GM21825 (cell line): ENCODE measurements around the gene LATS1.
"Not testable (repeated sequence)": the region's sequence is repeated elsewhere in the genome, so short reads cannot be mapped to it uniquely, and the experiment has no call there.

Experiments used
- ATAC-seq: cut with Tn5 transposase; IDR thresholded peaks from one replicate; pipeline ENCODE4 v1.9.1; 2021; ENCODE audit warnings: mild to moderate bottlenecking, moderate library complexity; ENCODE audit not compliant: unreplicated experiment

Gene LATS1

GRCh38 chr6:149717588-149718458 lies at the start of gene LATS1:
TSS of gene LATS1 (minus strand) at chr6:149718101. CDS start at chr6:149702126, 15,975 bp downstream.
- peak; percentile 84 for ATAC-seq

- ATAC-seq, result no peak
Observed at GRCh38 chr6:149766156-149766769, 48.4 kb upstream of the LATS1 start.

GRCh38 chr6:149763866-149764265 lies 46.0 kb upstream of the LATS1 start:
- no peak for ATAC-seq

- ATAC-seq, result peak; percentile 98
Observed at GRCh38 chr6:149761438-149761837, 43.5 kb upstream of the LATS1 start.

GRCh38 chr6:149756261-149756636 lies 38.3 kb upstream of the LATS1 start:
- no peak for ATAC-seq

- peak; percentile 72 for ATAC-seq
Observed at GRCh38 chr6:149755300-149756260, 37.7 kb upstream of the LATS1 start.

GRCh38 chr6:149754548-149754947 lies 36.6 kb upstream of the LATS1 start:
- ATAC-seq, result no peak

- not testable (repeated sequence) for ATAC-seq
Observed at GRCh38 chr6:149753374-149753637, 35.4 kb upstream of the LATS1 start.

GRCh38 chr6:149752600-149753373 lies 34.9 kb upstream of the LATS1 start:
- ATAC-seq, result no peak

GRCh38 chr6:149751920-149752319 lies 34.0 kb upstream of the LATS1 start:
- ATAC-seq, result not testable (repeated sequence)

GRCh38 chr6:149751239-149751638 lies 33.3 kb upstream of the LATS1 start:
- no peak for ATAC-seq

- peak; percentile 39 for ATAC-seq
Observed at GRCh38 chr6:149750136-149750609, 32.3 kb upstream of the LATS1 start.

GRCh38 chr6:149749594-149750135 lies 31.8 kb upstream of the LATS1 start, which contains the start of gene PCMT1:
TSS of gene PCMT1 (plus strand) at chr6:149749741. CDS start at chr6:149749902, 161 bp downstream.
- ATAC-seq, result peak; percentile 86

- ATAC-seq, result not testable (repeated sequence)
Observed at GRCh38 chr6:149749082-149749593, 31.2 kb upstream of the LATS1 start.

- peak; percentile 56 for ATAC-seq
Observed at GRCh38 chr6:149746147-149746946, 28.4 kb upstream of the LATS1 start, which contains the start of gene NUP43. TSS of gene NUP43 (minus strand) at chr6:149746529. CDS start at chr6:149746495, 34 bp downstream.

- not testable (repeated sequence) for ATAC-seq
Observed at GRCh38 chr6:149745252-149745651, 27.4 kb upstream of the LATS1 start.

- no peak for ATAC-seq
Observed at GRCh38 chr6:149734915-149735314, 17.0 kb upstream of the LATS1 start.

- ATAC-seq, result no peak
Observed at GRCh38 chr6:149733089-149733720, 15.3 kb upstream of the LATS1 start.
